NCI-H2196 (cell line): ENCODE data around the gene DENND6A.
"Not testable (repeated sequence)": the region's sequence is repeated elsewhere in the genome, so short reads cannot be mapped to it uniquely, and the experiment has no call there.

Experiments used
- DNase-seq: peaks from one replicate; lab custom pipeline; 2025; ENCODE audit not compliant: unreplicated experiment; lab: John Stamatoyannopoulos, UW

The DENND6A gene, protein sequence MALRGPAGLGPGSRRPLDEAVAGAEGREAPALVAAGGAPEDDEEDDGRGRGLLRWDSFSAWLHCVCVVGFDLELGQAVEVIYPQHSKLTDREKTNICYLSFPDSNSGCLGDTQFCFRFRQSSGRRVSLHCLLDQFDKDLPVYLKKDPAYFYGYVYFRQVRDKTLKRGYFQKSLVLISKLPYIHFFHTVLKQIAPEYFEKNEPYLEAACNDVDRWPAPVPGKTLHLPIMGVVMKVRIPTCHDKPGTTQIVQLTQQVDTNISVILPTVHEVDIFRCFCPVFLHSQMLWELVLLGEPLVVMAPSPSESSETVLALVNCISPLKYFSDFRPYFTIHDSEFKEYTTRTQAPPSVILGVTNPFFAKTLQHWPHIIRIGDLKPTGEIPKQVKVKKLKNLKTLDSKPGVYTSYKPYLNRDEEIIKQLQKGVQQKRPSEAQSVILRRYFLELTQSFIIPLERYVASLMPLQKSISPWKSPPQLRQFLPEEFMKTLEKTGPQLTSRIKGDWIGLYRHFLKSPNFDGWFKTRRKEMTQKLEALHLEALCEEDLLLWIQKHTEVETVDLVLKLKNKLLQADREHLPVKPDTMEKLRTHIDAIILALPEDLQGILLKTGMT

DNA sequence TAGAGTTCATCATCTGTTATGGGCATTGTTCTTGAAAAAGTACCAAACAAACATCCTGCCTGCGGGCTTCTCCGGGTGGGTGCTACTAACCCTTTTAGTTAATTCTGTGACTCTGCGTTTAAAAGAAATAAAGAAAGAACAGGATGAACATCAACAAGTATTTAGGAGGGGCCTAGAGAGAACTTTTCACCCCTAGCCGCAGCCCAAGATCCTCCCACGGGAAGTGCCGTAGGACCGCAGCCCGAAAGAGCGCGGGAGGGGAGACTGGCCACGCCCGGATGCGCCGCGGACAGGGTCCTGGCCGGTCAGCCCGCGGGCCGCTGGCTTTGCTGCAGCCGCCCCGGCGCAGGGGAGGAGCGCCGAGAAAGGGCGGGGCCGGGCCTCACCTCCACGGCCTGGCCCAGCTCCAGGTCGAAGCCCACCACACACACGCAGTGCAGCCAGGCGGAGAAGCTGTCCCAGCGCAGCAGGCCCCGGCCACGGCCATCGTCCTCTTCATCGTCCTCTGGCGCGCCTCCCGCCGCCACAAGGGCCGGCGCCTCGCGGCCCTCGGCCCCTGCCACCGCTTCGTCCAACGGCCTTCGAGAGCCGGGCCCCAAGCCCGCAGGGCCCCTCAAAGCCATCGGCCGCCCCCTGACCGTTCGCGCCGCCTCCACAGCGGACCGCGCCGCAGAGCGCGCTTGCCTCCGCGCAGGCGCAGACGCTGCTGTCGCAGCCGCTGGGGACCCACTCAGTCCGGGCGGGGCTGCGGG is at the start of gene DENND6A:
TSS of gene DENND6A (minus strand) at position 682 of the 752 bp plus-strand sequence. CDS start at position 623, 59 bp downstream.
- DNase-seq, result peak; percentile 86

DNA sequence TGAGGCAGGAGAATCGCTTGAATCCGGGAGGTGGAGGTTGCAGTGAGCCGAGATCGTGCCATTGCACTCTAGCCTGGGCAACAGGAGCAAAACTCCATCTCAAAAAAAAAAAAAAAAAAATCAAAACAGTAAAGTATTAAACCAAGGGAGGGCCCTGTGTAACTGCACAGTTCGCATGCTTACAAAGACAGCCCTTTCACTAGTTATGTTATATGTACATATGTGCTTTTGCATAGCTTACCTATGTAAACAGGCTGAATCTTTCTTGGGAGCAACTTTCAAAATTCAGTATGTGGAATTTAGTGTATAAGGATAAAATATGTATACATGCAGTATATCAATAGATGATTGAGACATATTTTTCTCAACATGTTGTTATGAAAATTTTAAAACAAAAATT is 47.1 kb upstream of the DENND6A start:
- DNase-seq, result no peak

DNA sequence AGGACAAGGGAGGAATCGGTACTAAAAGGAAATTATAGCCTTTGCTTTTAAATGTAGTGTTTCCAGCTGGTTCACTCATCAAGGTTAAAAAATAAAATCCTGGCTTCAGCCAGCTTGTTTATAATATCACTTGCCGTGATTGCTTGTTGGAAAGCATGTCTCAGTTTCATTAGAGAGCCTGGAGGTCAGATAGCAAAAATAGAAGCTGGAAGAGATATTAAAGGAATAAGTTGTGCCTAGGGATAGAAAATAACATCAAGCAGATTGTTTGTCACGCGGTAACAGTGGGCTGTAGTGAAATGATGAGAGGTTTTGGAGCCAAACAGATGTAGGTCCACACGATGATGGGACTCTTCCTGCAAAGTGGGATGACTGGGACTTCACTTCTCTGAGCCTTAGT is 45.5 kb upstream of the DENND6A start:
- DNase-seq, result no peak

DNA sequence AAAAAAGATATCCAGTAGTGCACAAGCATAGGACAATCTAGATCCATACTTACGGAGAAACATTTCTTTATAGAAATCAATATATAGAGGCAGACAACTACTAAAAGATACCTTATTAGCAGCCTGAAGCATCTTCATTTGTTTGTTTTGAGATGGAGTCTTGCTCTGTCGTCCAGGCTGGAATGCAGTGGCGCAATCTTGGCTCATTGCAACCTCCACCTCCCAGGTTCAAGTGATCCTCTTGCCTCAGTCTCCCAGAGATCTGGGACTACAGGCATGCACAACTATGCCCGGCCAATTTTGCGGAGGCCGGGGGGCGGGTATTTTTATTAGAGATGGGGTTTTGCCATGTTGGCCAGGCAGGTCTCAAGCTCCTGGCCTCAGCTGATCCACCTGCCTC is 45.0 kb upstream of the DENND6A start:
- no peak for DNase-seq

DNA sequence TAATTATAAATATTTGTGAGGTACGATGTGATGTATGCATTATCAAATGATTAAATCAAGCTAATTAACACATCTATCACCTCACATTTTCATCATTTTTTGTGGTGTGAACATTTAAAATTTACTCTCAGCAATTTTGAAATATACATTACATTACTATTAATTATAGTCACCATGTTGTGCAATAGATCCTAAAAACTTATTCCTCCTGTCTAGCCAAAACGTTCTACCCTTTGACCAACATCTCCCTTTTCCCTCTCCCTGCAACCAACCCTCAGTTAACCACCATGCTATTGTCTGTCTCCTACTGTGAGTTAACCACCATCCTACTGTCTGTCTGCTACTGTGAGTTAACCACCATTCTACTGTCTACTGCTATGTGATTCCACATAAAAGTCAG is 42.5 kb upstream of the DENND6A start:
- no peak for DNase-seq

DNA sequence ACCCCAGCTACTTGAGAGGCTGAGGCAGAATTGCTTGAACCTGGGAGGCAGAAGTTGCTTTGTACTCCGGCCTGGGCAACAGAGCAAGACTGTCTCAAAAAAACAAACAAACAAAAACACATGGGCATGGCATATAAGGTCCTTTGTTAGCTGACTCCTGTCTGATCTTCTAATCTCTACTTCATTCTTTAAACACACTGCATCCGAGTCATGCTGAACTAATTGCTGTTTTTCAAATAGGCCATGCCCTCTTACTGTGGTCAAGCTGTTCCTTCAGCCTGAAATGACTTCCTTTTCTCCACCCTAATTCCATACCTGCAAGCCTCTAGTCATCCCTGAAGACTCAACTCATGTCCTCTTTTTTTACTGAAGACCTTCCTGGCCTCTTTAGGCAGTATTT is 40.9 kb upstream of the DENND6A start:
- DNase-seq, result no peak

DNA sequence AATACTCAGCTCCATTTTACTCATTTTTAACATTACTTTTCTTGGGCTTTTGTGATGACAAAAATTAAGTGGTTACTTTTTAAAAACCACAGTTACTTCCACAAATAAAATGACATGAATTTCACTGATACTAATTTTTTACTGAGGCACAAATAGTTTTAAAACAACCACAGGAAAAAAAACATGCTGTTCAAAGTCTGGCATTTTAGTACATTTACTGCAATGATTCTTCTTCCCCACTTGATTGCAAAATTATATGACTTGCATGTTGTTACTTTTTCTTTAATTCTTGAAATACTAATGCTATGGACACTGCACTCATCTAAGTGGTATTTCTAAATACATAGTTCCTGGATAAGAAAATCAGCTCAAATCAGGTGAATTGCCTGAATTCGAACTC is 38.4 kb upstream of the DENND6A start:
- DNase-seq, result no peak

DNA sequence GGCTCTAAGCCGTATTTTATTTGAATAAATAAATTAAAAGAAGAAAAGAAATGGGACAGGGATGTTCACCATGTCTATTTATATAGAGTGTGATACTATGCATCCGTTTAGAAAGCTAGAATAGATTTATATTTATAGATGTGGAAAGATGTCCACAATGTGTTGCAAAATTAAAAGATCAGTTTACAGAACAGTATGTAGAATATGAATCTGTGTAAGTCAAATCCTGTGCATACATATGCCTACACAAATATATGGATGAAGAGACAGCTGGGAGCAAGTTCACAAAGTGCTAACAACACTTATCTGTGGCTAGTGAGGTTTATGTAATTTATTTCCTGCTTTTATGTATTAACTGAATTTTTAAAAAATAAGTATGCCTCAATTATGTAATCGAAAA is 37.8 kb upstream of the DENND6A start:
- no peak for DNase-seq

DNA sequence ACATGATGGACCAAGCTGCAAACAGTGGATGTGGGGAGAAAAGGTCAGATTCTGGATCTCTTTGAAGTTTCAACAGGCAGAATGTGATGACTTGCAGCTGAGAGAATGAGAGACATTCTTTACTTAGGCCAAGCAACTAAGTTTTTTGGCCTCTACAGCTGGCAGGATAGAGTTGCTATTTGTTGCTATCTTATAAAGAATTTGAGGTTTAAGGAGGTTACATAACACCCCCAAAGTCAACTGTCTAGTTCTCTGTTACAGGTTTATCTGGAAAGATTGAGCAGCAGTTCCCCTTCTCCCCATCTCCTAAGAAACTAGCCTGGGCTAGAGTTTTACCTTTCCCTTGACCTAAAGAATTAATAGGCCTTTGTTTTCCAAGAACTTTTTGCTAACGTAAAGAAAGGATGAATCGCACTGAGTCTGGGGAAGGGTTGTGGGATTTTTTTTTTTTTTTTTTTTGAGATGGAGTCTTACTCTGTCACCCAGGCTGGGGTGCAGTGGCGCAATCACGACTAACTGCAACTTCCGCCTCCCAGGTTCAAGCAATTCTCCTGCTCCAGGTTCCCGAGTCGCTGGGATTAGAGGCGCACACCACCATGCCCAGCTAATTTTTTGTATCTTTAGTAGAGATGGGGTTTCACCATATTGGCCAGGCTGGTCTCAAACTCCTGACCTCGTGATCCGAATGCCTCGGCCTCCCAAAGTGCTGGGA is 36.6 kb upstream of the DENND6A start:
- no peak for DNase-seq

DNA sequence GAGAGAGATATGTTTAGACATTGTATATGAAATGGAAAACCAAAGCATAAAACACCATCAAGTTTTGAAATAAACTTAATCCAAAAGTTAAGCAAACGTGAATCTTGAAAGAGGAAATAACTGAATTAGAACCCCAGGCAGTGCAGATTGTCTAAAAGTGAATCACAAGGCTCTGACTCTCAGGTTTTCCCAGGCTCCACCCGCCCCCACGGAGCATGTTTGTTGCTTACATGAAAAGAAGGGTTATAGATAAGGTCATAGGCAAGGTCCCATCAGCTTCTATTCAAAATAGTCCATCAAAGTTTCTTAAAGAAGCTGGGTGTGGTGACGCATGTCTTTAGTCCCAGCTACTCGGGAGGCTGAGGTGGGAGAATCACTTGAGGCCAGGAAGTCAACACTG is 34.2 kb upstream of the DENND6A start:
- no peak for DNase-seq

DNA sequence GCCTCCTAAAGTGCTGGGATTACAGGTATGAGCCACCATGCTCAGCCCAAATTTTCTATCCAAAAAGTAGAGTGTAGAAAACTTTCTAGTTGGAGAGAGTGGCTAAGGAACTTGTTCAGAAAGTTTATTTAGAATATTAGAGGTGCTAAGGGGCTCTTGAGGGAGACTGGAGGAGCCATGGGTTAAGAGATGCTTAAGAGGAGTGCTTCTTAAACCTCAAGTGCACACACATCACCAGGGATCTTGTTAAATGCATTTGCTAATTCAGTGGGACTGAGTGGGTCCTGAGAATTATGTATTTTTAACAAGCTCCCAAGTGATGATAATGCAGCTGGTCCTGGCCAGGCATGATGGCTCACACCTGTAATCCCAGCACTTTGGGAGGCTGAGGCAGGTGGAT is 33.5 kb upstream of the DENND6A start:
- DNase-seq, result no peak

DNA sequence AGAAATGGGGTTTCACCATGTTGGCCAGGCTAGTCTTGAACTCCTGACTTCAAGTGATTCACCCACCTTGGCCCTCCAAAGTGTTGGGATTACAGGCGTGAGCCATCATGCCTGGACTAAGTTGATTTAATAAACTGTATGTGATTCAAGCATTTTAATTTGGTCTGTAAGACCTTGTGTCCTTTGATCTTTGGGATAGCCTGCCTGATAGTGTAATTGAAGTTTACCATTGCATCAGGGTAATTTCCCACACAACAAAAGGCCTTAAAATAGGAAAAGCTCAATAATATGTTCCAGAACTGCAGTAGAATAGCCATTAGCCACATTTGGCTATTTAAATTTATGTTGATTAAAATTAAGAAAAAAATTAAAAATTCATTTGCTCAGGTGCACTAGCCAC is 25.2 kb upstream of the DENND6A start:
- DNase-seq, result no peak

DNA sequence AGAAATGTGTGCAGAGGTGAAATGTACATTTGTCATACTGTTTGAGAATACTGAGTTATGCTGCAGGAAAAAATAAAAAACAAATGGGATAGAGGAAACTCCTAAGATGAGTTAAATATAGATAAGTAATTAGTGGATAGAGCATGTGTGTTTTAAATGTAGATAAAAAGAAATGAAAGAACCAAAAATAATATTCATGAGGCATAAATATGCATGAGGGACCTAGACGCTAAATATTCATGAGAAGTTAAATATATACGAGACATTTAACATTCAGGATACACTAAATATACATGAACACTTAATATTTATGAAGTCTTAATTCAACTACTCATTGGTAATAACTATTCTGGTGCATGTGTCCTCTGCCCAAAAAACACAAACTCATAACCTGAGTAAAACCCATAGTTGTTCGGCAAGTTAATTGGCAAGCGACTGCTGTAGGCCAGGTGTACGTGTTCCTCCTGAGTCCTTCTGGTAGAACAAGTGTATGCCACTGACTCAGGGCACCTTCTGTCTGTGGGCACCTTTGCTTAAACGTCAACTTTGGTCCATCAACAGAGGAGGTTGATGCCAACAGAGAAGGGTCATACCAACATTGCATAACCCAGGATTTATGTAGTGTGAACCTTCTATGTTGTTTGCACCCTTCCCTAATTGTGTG is 24.5 kb upstream of the DENND6A start:
- DNase-seq, result no peak

DNA sequence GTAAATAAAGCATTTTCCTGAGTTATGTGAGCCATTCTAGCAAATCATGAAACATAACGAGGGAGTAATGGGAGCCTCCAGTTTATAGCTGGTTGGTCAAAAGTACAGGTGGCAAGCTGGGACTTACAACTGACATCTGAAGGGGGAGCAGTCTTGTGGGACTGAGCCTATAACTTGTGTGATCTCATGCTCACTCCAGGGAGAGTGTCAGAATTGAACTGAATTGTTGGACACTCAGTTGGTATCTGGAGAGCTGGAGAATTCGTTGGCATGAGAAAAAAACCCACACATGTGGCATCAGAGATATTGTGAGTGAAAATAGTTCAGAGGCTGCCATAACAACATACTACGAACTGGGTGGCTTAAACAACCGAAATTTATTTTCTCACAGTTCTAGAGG is 22.8 kb upstream of the DENND6A start:
- DNase-seq, result no peak

DNA sequence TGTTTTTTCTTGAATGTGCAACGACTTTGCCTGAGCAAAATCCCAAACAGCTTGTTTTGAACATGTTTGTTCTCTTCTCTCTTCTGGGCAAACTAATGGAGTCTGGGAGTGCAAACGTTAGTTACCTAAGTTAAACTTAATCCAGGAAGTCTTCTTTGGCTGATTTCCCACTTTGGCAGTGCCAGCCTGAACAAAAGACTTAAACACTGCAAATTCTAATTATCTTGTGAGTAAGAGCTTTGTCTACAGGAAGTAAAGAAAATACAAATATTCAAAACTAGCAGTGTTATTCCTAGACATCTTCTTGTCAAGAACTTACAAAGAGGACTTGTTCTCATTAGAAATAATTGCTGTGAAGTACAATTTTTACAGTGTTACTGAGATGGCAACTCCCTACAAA is 16.7 kb upstream of the DENND6A start:
- DNase-seq, result no peak

DNA sequence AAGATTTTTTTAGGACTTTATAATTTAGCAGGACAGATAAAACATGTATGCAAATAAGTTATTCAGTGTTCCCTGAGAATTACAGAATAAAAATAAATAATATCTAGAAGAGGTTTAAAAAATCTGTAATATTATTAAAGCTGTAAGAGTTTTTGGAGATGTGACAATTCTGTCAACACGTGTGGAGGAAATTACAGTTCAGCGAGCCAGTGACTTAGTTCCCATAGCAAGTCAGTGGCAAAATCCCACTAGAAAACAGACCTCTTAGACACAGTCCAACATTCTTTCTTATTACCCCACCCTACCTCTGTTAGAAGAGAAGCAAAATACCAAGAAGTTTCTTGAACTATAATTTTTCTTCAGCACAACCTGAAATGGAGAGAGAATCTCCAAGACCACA is 16.2 kb upstream of the DENND6A start:
- no peak for DNase-seq

DNA sequence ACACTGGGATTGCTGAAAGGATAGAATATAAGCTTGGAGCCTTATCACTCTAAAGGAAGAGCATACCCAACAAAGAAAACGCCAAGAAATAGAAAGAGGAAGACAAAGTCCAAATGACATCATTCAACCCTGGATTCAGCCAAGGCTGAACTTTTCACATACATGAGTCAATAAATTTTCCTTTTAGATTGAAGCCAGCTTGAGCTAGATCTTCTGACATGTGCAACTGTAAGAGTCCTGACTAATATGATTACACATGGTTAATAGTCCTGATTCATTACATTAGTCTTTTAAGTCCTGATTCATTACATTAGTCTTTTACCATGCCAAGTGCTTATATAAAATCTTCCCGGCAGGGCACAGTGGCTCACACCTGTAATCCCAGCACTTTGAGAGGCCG is 13.6 kb upstream of the DENND6A start:
- DNase-seq, result no peak

DNA sequence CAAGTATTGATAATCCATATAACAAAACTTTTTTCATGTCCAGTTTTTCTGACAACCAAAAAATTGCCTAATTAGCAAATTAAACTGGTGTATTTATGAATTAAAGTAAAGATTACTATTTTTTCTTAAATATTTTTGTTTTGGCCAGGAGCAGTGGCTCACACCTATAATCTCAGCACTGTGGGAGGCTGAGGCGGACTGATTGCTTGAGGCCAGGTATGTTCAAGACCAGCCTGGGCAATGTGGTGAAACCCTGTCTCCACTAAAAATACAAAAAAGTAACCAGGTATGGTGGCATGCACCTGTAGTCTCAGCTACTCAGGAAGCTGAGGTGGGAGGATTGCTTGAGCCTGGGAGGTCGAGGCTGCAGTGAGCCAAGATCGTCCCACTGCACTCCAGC is 12.5 kb upstream of the DENND6A start:
- not testable (repeated sequence) for DNase-seq

DNA sequence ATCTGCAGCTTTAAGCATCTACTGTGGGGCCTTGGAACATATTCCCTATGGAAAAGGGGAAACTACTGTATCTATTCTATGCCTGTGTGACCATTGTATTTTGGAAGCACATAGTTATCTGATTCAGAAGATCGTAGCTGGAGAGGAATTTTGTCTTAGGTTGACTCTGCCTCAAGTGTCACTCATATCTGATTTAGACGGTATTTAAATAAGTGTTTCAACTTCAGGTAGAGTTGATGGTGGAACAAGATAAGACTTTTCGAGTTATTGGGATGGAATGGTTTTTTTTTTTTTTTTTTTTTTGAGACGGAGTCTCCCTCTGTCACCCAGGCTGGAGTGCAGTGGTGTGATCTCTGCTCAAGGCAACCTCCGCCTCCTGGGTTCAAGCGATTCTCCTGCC is 8.9 kb upstream of the DENND6A start:
- no peak for DNase-seq

DNA sequence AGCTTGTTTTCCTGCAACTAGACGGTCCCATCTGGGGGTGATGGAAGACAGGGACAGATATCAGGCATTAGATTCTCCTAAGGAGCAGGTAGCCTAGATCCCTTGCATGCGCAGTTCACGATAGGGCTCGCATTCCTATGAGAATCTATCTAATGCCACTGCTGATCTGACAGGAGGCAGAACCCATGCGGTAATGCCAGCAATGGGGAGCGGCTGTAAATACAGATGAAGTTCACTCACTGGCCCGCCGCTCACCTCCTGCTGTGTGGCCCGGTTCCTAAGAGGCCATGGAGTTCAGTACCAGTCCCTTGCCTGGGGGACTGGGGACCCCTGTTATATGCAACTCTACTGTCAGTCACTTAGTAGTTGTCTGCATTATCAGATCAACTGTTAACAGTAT is 7.9 kb upstream of the DENND6A start:
- no peak for DNase-seq

DNA sequence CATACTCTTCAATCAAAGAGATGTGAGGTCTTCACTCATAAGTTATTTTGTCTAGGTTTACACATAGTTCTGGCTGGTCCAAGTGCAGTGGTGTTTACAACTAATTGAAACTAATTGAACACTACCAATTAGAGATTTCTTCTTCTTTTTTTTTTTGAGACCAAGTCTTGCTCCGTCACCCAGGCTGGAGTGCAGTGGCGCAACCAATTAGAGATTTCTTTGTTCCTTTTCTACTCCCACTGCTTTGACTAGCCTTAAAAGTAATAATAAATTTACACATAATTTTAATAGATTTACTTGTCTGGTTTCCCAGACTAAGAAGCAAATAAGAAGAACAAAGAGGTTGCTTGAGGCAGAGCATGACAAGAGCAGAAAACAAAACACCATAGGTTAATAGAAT is 6.7 kb upstream of the DENND6A start:
- no peak for DNase-seq
